ENCODE data around the gene KSR2.

KSR2 gene

DNA sequence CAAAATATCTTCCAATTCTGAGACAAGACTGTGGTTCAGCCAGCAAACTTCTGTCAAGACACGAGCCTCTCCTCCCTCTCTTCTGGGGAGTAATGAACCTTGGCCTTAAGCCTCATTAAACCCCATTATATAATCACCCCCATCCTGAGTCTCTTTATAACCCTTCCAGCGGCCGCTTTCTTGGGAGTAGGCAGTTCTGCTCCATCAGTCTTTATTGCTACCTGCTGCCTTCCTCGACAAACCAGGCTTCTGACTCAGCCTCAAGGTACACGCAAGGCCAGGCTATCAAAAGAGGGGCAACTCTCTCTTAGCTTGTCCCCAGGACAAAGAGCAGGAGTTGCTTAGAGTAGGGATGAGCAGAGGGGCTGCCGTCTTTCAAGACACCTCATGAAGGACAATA, 306.6 kb downstream of the KSR2 start:
- H3K36me3 ChIP-seq, result no peaks in the 10 kb centered on the region
- H3K4me3 ChIP-seq (ENCODE audit: low read depth in 1 of 2, low read length in 1 of 2), result no peak overlapping the region
- no peaks in the 10 kb centered on the region for H3K9me3 ChIP-seq
- H3K27me3 ChIP-seq, result no peaks in the 10 kb centered on the region
- no peak overlapping the region for H3K27ac ChIP-seq
- TF ChIP-seq, protein P1, sequence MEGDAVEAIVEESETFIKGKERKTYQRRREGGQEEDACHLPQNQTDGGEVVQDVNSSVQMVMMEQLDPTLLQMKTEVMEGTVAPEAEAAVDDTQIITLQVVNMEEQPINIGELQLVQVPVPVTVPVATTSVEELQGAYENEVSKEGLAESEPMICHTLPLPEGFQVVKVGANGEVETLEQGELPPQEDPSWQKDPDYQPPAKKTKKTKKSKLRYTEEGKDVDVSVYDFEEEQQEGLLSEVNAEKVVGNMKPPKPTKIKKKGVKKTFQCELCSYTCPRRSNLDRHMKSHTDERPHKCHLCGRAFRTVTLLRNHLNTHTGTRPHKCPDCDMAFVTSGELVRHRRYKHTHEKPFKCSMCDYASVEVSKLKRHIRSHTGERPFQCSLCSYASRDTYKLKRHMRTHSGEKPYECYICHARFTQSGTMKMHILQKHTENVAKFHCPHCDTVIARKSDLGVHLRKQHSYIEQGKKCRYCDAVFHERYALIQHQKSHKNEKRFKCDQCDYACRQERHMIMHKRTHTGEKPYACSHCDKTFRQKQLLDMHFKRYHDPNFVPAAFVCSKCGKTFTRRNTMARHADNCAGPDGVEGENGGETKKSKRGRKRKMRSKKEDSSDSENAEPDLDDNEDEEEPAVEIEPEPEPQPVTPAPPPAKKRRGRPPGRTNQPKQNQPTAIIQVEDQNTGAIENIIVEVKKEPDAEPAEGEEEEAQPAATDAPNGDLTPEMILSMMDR (IDR thresholded peaks at IDR 0.05), result no peak
- H3K4me1 ChIP-seq (ENCODE audit: control insufficient read depth in 1 of 2, insufficient read depth in 1 of 2, low read depth in 1 of 2, low read length in 1 of 2), result no peaks in the 10 kb centered on the region

DNA sequence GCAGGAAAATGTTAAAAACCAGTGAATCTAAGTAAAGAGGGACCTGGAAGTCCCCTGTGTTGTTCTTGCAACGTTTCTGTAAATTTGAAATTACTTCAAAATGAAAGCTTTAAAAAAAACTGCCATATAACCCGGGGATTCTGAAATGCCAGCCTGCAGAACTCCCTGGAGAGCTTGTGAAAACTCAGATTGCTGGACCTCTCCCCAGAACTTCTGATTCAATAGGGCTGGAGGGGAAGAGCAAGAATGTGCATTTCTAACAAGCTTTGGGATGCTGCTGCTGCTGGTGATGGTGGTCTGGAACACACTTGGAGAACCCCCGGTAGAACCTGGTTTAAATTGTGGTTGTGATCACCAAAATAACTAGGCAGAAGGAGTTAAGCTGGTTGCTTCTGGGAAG, 307.3 kb downstream of the KSR2 start:
- Histone ChIP-seq H3K27me3 (no peaks in the 10 kb centered on the region), H3K4me1 (ENCODE audit: control insufficient read depth in 1 of 2, insufficient read depth in 1 of 2, low read depth in 1 of 2, low read length in 1 of 2) (no peaks in the 10 kb centered on the region), H3K4me3 (ENCODE audit: low read depth in 1 of 2, low read length in 1 of 2) (no peak overlapping the region), H3K27ac (no peak overlapping the region), H3K9me3 (no peaks in the 10 kb centered on the region), H3K36me3 (no peaks in the 10 kb centered on the region)
- TF ChIP-seq, protein P1 (IDR thresholded peaks at IDR 0.05), result no peak

DNA sequence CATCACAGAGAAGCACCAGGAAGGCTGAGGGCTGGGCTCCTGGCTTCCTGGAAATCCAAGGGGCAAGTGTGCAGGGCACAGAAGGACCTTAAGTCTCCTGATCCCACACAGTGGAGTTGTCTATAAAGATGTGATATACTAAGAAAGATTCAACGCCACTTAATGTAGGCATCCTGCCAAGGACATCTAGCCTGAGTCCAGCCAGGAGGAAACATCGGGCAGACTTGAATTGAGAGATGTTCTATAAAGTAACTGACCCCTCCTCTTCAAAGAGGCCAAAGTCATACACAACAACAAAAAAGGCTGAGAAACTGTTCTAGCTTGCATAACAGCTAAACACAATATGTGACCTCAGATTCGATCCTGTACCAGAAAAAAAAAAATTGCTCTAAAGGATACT, 307.9 kb downstream of the KSR2 start:
- Histone ChIP-seq H3K27me3 (no peaks in the 10 kb centered on the region), H3K9me3 (no peaks in the 10 kb centered on the region), H3K36me3 (no peaks in the 10 kb centered on the region), H3K27ac (no peak overlapping the region), H3K4me3 (ENCODE audit: low read depth in 1 of 2, low read length in 1 of 2) (no peak overlapping the region), H3K4me1 (ENCODE audit: control insufficient read depth in 1 of 2, insufficient read depth in 1 of 2, low read depth in 1 of 2, low read length in 1 of 2) (no peaks in the 10 kb centered on the region)
- TF ChIP-seq, protein P1 (IDR thresholded peaks at IDR 0.05), result no peak

DNA sequence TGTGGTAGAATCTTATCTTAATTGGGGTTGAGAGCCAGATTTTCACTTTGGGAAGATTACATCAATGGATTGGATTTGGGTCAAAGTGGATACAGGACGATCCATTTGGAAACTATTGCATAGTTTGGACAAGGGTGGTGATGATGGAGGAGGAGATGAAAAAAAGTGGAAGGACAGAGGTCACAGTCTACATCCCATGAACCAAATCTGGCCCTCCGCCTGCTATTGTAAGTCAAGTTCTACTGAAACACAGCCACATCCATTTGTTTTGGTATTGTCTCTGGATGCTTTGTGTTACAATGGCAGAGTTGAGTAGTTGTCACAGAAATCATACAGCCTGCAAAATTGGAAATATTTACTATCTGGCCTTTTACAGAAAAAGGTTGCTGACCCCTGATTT, 310.6 kb downstream of the KSR2 start:
- no peak overlapping the region for H3K4me3 ChIP-seq (ENCODE audit: low read depth in 1 of 2, low read length in 1 of 2)
- TF ChIP-seq, protein P1 (IDR thresholded peaks at IDR 0.05), result no peak
- H3K27ac ChIP-seq, result no peak overlapping the region
- H3K9me3 ChIP-seq, result no peaks in the 10 kb centered on the region
- H3K4me1 ChIP-seq (ENCODE audit: control insufficient read depth in 1 of 2, insufficient read depth in 1 of 2, low read depth in 1 of 2, low read length in 1 of 2), result no peaks in the 10 kb centered on the region
- no peaks in the 10 kb centered on the region for H3K36me3 ChIP-seq
- H3K27me3 ChIP-seq, result no peaks in the 10 kb centered on the region

DNA sequence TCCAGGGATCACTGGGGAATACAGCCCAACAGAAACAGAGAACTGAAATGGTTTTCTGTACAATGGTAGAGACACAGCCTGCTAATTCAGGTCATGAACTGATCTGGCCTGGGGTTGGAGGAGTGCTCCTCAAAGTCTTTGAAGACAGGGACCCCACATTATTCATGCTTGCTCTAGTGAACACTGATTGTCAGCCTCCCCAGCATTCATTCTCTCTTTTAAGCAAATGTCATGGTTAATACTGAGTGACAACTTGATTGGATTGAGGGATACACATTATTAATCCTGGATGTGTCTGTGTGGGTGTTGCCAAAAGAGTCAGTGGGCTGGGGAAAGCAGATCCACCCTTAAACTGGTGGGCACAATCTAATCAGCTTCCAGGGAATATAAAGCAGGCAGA, 319.0 kb downstream of the KSR2 start:
- H3K36me3 ChIP-seq, result no peaks in the 10 kb centered on the region
- H3K27me3 ChIP-seq, result peaks cover 6% of the 10 kb centered on the region
- H3K27ac ChIP-seq, result no peak overlapping the region
- no peaks in the 10 kb centered on the region for H3K9me3 ChIP-seq
- TF ChIP-seq, protein P1 (IDR thresholded peaks at IDR 0.05), result no peak
- H3K4me3 ChIP-seq (ENCODE audit: low read depth in 1 of 2, low read length in 1 of 2), result no peak overlapping the region
- no peaks in the 10 kb centered on the region for H3K4me1 ChIP-seq (ENCODE audit: control insufficient read depth in 1 of 2, insufficient read depth in 1 of 2, low read depth in 1 of 2, low read length in 1 of 2)

DNA sequence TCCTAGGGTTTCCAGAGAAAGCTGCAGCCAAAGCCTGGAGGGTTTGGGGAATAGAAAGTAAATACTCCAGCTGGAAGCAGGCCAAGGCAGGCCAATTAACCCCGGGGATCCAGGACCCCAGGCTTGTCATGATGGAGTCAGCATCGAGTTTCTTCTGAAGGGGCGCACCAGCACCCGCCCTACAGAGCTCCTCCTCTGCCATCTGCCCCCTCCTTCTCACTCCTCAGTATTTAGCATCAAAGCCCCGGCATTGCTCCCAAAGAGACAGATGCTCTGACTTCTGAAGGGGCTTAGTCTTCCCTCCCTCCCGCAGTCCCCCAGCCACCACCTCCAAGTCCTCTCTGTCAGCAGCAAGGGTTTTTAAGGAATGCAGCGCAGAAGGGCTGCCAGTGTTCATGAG, 322.3 kb downstream of the KSR2 start:
- no peaks in the 10 kb centered on the region for H3K9me3 ChIP-seq
- no peaks in the 10 kb centered on the region for H3K4me1 ChIP-seq (ENCODE audit: control insufficient read depth in 1 of 2, insufficient read depth in 1 of 2, low read depth in 1 of 2, low read length in 1 of 2)
- H3K4me3 ChIP-seq (ENCODE audit: low read depth in 1 of 2, low read length in 1 of 2), result no peak overlapping the region
- H3K27me3 ChIP-seq, result peaks cover 6% of the 10 kb centered on the region
- TF ChIP-seq, protein P1 (IDR thresholded peaks at IDR 0.05), result no peak
- no peak overlapping the region for H3K27ac ChIP-seq
- H3K36me3 ChIP-seq, result no peaks in the 10 kb centered on the region

Measured in neutrophil (primary cell).